GM21786 (cell line): Measurements from ENCODE around the gene RAB40C.

Experiments
- ATAC-seq: cut with Tn5 transposase; IDR thresholded peaks from one replicate; pipeline ENCODE4 v1.9.1; 2021; ENCODE audit not compliant: unreplicated experiment

Gene RAB40C

DNA sequence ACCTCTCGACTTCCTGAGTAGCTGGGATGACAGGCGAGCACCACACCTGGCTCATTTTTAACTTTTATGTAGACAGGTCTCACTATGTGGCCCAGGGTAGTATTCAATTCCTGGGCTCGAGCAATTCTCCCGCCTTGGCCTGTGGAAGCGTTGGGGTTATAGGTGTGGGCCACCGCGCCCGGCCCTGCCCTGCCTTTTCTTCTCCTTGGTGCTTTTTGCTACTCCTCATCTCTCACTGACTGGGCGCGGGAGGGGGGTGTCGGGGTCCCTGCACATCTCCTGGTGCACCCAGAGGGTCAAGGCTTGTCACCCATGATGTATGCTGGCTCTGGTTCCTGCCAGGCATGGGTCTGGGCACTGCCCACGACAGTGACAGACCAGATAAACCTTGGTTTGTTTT is 54.7 kb downstream of the RAB40C start:
- ATAC-seq = no peak

DNA sequence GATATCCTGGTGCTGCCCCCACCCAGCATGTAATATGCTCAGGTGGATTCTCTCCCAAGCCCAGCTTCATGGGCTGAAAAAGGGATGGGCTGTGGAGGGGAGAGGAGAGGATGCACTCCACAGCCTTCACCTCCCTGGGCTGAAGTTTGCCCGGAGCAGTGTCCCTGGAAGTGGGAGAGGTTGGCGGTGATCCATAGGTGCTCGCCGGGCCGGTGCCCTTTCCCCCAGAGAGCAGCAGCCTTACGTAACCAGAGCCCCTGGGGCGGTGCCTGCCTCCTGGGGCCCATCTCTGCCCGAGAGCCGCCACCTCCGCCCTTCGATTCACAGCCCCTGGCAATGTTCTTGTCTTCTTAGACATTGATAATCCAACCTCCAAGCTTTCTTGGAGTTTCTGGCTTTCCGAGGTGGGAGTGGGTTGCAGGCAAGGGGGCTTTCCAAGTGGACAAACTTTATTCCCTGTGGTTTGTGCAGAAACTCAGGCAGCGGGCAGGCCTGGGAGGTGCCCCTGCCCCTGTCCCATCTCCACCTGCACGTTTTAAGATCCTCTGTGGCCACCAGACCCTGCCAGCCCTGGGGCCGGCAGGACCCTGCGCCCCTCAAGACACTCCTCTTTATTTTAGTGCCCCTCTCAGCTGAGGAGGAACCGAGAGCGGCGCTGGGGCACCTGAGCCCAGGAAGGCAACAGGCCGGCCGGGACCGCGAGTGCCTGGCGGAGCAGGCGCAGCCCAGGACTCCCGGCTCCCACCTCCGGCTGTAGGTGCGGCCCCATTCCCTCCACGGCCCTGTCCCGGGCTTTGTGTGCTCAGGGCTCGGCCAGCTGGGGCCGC is 56.2 kb downstream of the RAB40C start:
- no peak for ATAC-seq

- ATAC-seq = no peak
Measured at GRCh38 chr16:646679-647172, 56.9 kb downstream of the RAB40C start.

DNA sequence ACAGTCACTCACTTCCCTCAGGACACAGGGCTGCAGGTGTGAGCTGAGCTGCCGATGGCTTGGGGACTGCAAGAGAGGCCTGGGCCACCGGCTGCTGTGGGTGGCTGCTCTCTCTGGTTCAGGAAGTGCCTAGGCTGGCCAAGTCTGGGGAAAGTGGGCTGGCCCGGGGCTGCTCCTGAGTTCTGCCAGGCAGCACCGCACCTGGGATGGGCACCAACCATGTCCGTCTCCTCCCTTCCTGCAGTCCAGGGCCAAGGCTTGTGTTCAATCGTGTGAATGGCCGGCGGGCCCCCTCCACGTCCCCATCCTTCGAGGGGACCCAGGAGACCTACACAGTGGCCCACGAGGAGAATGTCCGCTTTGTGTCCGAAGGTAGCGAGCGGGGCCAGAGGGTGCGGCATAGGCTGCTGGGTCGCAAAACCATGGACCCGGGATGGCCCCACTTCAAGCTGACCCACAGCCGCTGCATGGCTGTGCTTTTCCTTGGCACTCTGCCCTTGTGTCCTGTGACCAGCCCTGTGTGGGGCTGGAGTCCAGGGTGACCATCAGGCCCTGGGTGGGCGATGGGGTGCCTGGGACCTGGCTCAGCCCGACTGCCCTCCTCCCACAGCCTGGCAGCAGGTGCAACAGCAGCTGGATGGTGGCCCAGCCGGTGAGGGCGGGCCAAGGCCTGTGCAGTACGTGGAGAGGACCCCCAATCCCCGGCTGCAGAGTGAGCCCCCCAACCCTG is 57.5 kb downstream of the RAB40C start:
- ATAC-seq = no peak

- no peak for ATAC-seq
Measured at GRCh38 chr16:648071-648780, 58.4 kb downstream of the RAB40C start.

DNA sequence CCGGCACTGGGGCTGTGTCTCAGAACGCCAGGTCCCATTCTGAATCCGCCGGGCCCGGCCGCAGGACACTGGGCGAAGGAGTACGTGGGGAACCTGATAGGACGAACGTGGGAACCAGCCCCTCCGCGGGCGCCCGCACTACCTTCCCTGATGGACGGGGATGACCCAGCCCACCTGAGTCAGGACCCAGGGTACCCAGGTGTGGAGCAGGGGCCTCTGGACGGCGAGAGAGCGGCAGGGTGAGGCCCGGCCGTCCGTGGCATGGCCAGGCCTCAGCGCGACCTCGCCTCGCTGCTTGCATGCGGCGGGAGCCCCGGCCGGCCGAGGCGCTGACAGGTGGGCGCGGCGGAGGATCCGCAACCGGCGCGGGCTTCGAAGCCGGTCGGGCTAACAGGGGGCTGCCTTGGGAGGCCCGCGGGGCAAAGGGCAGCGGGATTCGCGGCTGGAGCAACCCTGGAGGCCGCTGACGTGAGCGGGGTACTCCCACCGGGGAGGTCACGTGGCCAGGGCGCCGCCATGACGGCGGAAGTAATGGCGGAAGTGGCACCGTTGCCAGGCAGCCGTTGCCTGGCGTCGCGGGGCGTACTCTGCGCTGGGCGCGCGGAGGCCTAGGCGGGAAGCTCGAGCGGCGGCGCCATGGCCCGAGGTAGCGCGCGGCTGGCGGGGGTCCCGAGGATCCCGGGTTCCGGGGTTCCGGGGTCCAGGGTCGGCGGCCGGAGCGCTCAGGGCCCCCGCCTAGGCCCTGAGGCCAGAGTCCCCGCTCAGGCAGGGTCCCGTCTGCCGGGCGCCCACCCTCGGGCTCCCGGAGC is 59.1 kb downstream of the RAB40C start, which contains the start of gene WDR90:
WDR90 (plus strand) TSS at position 585 of the 809 bp plus-strand sequence; CDS start at position 637, 52 bp downstream.
- peak; percentile 84 for ATAC-seq

GRCh38 chr16:649631-650030 is 59.8 kb downstream of the RAB40C start:
- peak; percentile 15 for ATAC-seq

- no peak for ATAC-seq
Measured at GRCh38 chr16:651844-652243, 62.0 kb downstream of the RAB40C start.

- ATAC-seq = no peak
Measured at GRCh38 chr16:652454-653305, 62.8 kb downstream of the RAB40C start.

DNA sequence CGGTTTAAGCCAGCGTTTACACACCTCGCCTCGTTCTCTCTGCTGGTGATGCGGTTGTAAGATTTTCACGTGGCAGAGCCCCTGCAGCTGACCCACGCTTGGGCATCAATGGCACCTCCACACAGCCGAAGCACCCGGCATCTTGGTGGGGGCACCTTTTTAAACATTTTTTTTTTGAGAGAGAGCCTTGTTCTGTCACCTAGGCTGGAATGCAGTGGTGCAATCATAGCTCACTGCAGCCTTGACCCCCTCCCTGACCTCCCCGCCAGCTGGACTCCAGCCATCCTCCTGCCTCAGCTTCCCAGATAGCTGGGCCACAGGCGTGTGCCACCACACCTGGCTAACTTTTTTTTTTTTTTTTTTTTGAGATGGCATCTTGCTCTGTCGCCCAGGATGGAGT is 64.2 kb downstream of the RAB40C start:
- ATAC-seq = no peak

GRCh38 chr16:657487-657886 is 67.6 kb downstream of the RAB40C start:
- no peak for ATAC-seq

GRCh38 chr16:658679-659571 is 69.1 kb downstream of the RAB40C start:
- ATAC-seq = no peak

- no peak for ATAC-seq
Measured at GRCh38 chr16:659618-660017, 69.8 kb downstream of the RAB40C start.

DNA sequence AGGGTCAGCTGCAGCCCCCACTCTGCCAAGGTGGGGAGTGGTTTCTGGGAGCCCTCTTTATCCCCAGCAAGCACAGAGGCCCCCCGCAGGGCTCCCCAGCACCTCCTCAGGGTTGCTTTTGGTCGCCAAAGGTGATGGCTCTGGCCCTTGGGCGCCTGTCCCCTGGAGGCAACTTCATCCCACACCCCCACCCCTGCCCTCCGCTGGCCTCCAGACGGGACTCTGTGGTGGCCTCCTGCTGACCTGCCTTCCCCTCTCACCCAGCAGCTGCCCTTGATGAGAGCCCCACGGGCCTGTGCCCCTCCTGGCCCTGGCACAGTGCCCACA is 70.2 kb downstream of the RAB40C start:
- ATAC-seq = no peak

- peak; percentile 60 for ATAC-seq
Measured at GRCh38 chr16:660459-661183, 70.8 kb downstream of the RAB40C start.

DNA sequence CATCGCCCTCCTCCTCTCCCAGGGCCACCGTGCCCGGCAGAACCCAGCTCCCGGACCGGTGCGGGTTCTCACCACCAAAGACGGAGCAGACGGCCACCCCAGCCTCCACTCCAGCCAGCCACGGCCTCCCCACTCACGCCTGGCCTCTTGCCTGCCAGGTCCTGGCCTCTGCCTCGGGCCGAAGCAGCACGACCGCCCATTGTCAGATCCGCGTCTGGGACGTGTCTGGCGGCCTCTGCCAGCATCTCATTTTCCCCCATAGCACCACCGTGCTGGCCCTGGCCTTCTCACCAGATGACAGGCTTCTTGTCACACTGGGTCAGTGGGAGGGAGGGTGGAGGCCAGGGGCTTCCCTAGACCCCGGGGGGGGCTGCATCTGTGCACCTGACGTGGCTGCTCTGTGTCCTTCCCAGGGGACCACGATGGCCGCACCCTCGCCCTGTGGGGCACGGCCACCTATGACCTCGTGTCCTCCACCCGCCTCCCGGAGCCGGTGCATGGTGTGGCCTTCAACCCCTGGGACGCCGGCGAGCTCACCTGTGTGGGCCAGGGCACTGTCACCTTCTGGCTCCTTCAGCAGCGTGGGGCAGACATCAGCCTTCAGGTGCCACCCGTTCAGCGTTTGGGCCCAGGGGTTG is 71.4 kb downstream of the RAB40C start:
- ATAC-seq = no peak

- no peak for ATAC-seq
Measured at GRCh38 chr16:662095-662494, 72.2 kb downstream of the RAB40C start.

- no peak for ATAC-seq
Measured at GRCh38 chr16:662597-662996, 72.7 kb downstream of the RAB40C start.
